Activated T-cell treated with anti-CD3 and anti-CD28 coated beads, Interleukin-2, amount 50 U/mL, for 48 hours (primary cell): ENCODE data around the gene GPC3.
"Not testable (repeated sequence)": the region's sequence is repeated elsewhere in the genome, so short reads cannot be mapped to it uniquely, and the experiment has no call there.

Experiments used
- DNase-seq, 2 experiments: peaks; one replicate each; pipeline ENCODE4 v3.0.0-alpha.2; 2020

GPC3 gene

GRCh38 chrX:133985164-133985966 lies at the start of gene GPC3:
Gene GPC3 (minus strand): TSS chrX:133985594.
- DNase-seq: peak; percentile 42 to 59

DNA sequence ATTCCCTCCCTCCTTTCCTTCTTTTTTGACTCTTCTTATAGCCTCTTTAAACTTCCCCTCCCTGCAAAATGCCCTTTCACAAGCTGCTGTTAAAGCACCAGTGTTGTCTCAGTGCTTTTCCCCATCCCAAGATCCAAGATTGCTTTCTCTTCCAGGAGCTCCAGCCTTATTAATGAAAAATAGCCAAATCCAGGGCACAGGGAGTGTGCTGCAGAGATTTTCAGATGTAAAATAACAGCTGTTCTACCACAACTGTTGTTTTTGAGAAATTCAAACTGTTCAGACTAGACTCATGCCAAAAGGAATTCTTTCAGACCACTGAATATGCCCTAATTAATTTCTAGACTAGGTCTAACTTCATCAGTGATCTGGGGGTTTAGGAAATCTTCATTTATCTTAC lies 47.0 kb upstream of the GPC3 start:
- no peak for DNase-seq

DNA sequence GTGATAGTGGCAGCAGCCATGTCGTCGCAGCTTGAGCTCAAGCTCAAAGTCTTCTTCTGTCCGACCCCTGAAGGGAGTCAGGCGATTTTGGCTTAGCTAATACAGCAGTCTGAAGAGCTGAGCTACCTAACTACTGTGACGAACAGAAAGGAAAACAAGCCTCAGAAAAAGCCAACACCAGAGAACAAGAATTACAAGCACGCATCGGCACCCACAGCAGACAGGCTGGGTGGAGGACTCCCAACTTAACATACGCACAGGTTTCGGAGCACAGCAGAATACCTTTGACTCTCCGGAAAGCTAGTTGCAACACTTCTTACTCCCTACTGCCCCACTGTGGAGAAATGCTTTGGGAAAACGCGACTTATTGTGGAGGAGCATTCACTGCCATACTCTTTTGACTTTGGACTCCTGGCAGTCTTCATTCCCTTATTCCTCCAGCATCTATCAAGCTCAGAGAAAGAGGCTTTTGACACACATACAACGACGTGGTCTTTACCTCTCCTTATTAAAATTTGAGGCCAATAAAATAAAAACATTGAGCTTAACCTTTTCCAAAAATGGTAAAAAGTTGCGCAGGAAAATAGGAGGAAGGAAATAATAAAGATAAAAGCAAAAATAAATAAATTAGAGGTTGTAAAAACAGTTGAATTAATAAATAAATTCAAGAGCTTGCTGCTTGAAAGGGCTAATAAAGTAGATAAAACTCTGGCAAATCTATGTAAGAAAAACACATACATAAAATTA lies 41.3 kb upstream of the GPC3 start:
- DNase-seq: peak; percentile 45 to 46

DNA sequence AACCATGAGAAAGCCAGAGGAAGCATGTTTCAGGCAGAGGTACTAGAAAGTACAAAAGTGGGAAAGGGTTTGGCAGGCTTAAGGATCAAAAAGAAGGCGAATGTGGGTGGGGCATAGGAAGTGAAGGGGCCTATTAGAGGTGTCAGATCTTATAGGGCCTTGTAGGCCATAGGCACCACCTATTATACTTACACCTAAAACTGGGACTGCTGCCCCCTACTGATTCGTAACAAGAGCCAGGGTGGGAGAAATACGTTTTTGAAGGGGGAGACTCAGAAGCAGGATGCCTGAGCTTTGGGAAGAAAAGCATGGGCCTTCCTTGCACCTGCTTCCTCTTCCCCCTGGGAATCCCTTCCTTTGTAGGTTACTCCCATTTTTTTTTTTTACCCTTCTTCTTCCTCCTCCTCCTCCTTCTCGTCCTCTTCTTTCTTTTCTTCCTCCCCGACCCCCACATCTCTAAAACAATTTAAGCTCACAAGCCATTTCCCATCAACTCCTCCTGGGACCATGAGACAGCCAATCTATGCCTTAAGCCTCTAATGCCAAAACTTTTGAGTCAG lies 40.7 kb upstream of the GPC3 start:
- no peak for DNase-seq

DNA sequence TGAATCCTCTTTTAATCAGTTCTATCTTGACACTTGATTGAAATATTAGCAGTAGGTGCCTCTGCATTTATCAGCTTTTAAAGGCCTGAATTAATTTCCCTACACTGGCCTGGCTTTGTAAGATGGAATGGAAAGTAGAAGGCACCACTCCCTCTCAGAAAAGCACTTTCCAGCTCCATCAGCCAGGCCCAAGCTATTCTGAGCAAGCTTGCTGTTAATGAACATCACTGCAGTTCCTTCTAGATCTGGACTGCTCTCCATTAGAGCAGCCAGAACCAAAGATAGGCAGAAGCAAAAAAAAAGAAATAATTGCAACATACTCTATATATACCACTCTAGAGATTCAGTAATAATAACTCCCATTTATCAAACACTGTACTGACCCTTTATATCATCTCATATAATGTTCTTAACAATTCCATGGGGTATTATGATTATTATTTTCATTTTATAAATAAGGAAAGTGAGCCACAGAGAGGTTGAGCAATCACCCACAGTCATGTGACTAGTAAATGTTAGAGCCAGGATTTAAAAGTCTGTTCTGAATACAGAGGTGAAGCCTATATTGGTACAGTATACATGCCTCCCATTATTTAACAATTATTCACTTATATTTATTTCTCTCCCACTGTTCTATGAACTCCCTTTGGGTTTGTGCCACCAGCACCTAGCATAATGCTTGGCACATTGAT lies 39.4 kb upstream of the GPC3 start:
- DNase-seq: no peak

GRCh38 chrX:134023851-134024281 lies 38.5 kb upstream of the GPC3 start:
- no peak for DNase-seq

DNA sequence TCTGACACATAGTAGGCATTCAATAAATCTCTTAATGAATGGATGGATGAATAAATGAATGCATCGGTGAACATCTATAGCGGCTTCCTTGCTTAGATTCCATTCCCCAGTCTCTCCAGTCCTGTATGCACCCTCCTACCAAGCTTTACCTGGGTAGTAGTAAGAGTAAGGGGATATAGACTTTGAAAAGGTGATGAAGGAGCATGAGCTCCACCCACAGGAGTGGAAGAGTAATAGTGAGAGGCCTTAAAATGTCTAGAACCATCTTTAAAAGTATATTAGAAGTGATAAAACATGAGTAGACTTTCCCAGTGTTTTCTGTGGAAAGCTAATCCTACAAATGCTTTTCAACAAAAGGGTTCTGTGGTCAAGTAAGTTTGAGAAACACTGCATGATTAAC lies 35.5 kb upstream of the GPC3 start:
- no peak for DNase-seq

- no peak for DNase-seq
Observed at GRCh38 chrX:134019567-134020206, 34.3 kb upstream of the GPC3 start.

DNA sequence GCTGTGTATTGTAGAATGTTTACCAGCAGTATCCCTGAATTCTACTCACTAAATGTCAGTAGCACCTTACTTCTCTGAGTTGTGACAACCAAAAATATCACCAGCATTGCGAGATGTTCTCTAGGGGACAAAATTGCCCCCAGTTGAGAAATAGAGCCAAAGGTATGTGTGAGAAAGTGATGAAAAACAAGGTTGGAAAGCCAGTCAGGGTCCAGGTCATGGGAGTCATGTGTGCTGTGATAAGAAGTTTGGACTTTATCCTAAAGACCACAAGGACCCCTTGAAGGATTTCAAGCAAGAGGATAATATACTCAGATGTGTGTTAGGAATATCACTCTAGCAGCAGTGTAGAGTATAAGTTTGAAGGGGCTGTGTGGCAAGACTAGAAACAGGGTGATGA lies 30.9 kb upstream of the GPC3 start:
- DNase-seq: not testable (repeated sequence)

DNA sequence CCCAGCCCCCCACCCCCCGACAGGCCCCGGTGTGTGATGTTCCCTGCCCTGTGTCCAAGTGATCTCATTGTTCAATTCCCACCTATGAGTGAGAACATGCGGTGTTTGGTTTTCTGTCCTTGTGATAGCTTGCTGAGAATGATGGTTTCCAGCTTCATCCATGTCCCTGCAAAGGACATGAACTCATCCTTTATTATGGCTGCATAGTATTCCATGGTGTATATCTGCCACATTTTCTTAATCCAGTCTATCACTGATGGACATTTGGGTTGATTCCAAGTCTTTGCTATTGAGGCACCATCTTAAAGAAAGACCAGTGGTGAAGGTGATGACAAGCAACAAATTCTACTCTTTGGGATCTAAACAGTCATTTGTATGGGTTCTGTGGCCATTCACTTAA lies 30.1 kb upstream of the GPC3 start:
- DNase-seq: not testable (repeated sequence)

DNA sequence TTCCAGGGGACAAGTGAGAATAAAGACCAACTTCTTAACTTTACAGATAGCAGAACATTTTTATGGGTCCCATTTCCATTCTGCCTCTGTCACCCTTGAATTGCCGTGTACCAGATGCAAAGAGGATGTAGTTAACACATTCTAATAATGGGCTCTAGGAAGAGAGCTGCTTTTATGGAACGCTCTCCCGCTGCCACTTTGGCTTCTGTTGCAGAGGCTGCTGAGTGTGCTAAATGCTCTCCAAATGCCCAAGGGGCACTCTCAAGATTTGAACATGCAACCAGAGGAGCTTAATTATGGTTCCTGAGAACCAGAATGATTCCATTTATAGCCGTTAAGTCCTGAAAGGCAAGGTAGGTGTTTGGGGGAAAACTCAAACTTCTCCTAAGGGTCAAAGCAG lies 28.1 kb upstream of the GPC3 start:
- DNase-seq: no peak

- DNase-seq: no peak
Observed at GRCh38 chrX:134013092-134013497, 27.7 kb upstream of the GPC3 start.

DNA sequence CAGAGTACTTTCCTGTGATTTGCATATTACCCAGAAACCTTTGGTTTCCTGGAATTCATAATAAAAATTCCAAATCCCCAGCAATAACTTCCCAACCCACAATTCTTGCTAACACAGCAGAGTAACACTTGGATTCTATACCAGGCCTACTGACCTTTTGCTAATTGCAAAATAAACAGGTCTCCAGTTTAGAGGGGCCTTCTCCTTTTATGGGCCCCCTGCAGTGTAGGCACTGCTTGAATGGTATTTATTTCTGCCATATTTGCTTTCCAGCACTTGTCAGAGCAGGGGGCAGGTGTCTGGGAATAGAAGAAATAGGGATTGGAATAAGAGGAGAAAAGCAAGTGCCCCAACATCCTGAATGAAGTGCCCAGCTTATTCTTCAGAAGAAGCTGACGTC lies 25.3 kb upstream of the GPC3 start:
- DNase-seq: no peak

DNA sequence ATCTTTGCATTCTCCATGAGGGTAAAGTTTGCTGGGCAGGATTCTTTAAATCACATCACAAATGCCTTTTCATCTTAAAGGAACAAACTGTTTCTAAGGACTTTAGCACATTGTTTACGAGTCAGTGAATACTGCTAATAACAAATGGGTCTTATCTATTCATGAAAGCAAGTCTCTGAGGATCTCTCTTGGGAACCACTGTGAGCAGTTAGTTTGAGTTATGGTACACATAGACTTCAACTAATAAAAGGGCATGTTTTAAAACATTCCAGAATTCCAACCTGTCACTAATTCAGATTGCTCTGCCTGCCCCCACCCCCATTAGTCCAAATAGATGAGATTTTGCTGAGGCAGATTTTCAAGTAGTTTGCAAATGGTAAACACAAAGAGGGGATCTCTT lies 22.3 kb upstream of the GPC3 start:
- no peak for DNase-seq

GRCh38 chrX:134006484-134007161 lies 21.2 kb upstream of the GPC3 start:
- peak; percentile 30 to 37 for DNase-seq

- no peak for DNase-seq
Observed at GRCh38 chrX:134004084-134004483, 18.7 kb upstream of the GPC3 start.

- DNase-seq: no peak
Observed at GRCh38 chrX:134002921-134003615, 17.7 kb upstream of the GPC3 start.

DNA sequence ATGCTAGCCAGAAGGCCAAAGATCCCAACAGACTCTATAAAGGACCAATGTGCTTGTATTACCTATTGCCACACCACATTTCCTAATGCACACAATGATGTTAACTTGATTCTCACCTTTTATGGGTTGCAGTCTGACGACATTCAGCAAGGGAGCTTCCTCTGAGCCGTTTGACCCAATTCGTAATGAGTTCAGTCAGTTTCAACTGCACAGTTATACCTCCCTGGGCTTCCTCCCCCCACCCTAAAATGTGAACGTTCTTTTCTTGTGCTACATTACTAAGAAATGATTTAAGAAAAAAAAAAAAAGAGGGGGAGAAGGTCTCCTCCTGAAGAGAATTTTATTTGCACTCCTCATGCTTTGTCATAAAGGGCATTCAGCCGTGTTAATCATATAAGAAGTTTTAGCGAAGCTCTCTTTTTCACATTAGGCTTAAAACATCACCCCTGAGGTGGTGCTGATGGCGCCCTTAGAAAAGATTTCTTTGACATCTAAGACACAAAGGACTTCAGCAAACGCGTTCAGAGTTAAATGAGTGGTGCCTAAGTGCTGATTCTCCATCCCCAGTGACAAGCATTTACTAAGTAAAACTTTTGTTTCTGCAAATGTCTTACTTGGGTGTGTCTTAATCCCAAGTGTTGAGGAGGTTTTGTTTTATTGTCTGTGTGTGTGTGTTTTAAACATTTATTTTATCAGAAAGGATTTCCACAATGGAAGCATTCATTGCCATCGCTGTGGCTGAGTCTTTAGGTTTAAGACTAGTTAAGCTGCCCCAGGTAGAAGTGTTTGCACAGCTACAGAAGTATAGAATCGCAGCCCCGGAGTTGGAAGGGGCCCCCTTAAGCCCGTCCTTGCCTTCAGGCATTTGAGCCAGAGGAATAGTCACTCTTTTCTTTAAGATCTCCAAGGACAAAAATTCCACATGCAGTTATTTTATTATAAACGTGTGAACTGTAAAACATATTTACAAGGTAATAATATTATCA lies 15.2 kb upstream of the GPC3 start:
- no peak for DNase-seq

GRCh38 chrX:133999031-133999705 lies 13.8 kb upstream of the GPC3 start:
- no peak for DNase-seq

- no peak for DNase-seq
Observed at GRCh38 chrX:133995759-133996158, 10.4 kb upstream of the GPC3 start.
